OCI-M2 (cell line): ENCODE measurements around the gene BOC.

Source experiments
- DNase-seq: peaks from one replicate; lab custom pipeline; 2025; ENCODE audit not compliant: unreplicated experiment; lab: John Stamatoyannopoulos, UW

BOC gene

GRCh38 chr3:113221721-113222257, 10.4 kb downstream of the BOC start:
- DNase-seq = no peak

- no peak for DNase-seq
These were observed 11.2 kb downstream of the BOC start for GRCh38 chr3:113222451-113223086.

- no peak for DNase-seq
These were observed 12.3 kb downstream of the BOC start for GRCh38 chr3:113223475-113224281.

GRCh38 chr3:113225286-113225685, 13.9 kb downstream of the BOC start:
- DNase-seq = no peak

- DNase-seq = no peak
These were observed 15.1 kb downstream of the BOC start for GRCh38 chr3:113226491-113226890.

- no peak for DNase-seq
These were observed 15.8 kb downstream of the BOC start for GRCh38 chr3:113227146-113227545.

- no peak for DNase-seq
These were observed 17.3 kb downstream of the BOC start for GRCh38 chr3:113228498-113229286.

GRCh38 chr3:113231391-113231790, 20.0 kb downstream of the BOC start:
- DNase-seq = no peak

- no peak for DNase-seq
These were observed 20.5 kb downstream of the BOC start for GRCh38 chr3:113231827-113232253.

- no peak for DNase-seq
These were observed 21.0 kb downstream of the BOC start for GRCh38 chr3:113232342-113232741.

- DNase-seq = no peak
These were observed 22.1 kb downstream of the BOC start for GRCh38 chr3:113233497-113233896.

- DNase-seq = no peak
These were observed 22.7 kb downstream of the BOC start for GRCh38 chr3:113234028-113234427.

GRCh38 chr3:113234688-113235260, 23.4 kb downstream of the BOC start:
- no peak for DNase-seq

- no peak for DNase-seq
These were observed 27.1 kb downstream of the BOC start for GRCh38 chr3:113238503-113238902.

- DNase-seq = no peak
These were observed 29.5 kb downstream of the BOC start for GRCh38 chr3:113240841-113241240.

- peak; percentile 33 for DNase-seq
These were observed 30.1 kb downstream of the BOC start for GRCh38 chr3:113241292-113242095.

- peak; percentile 12 for DNase-seq
These were observed 30.8 kb downstream of the BOC start for GRCh38 chr3:113242096-113242581.

GRCh38 chr3:113243071-113243470, 31.7 kb downstream of the BOC start:
- no peak for DNase-seq

- DNase-seq = no peak
These were observed 32.5 kb downstream of the BOC start for GRCh38 chr3:113243846-113244245.

GRCh38 chr3:113245761-113246161, 34.4 kb downstream of the BOC start:
- DNase-seq = no peak
